Left cardiac atrium (tissue), 4 donors: ENCODE results near the gene XRN2. TPM values are rescaled to one million over a fixed set of nuclear protein-coding genes. Genes with fewer than 3 reads are reported as not detected.
"Not testable (repeated sequence)": the region's sequence is repeated elsewhere in the genome, so short reads cannot be mapped to it uniquely, and the experiment has no call there.

Experiments used
- ATAC-seq, 2 donors: fragments of 200-7000 bp; cut with Tn5 transposase; one replicate each; pipeline ENCODE4 v1.9.1; 2020; ENCODE audit warnings: mild to moderate bottlenecking in 2 of 2, moderate library complexity in 2 of 2
- DNase-seq: peaks from one replicate; pipeline ENCODE4 v3.0.0-alpha.2; 2020
- intact Hi-C, 2 donors: fragments of 100-400 bp; cut with DNase I; formaldehyde crosslinking; loops; one replicate each; pipeline versions ENCODE4 v1.14.1 to v1.15.1; 2022 to 2023
- total RNA-seq, 2 donors: library from RNA; stranded (reverse); fragmentation: NEBNext Ultra II Directional; extraction: Animal tissue kit (Norgen Biotek cat#: 25700); gene quantifications; one replicate each; pipeline ENCODE4 v1.2.1, GENCODE V29; 2021
- donor health status: DM: no; HTN: yes; CAD: no.
- donor health status: DM: no; HTN: yes; CAD: no; lungs with severe emphysema.
- donor health status: DM: yes; HTN: yes; CAD: no.
- donor health status: Dilated cardiomyopathy.

The XRN2 gene
- total RNA-seq, 2 donors from 2014 or later = 37.1 to 43.6 TPM

GRCh38 chr20:21340991-21341697 lies 38.0 kb downstream of the XRN2 start:
- intact Hi-C loops = no loop called here
- no peak for DNase-seq
- ATAC-seq = no peak

- ATAC-seq (no peak), DNase-seq (no peak)
- intact Hi-C loops = no loop called here
These were observed 39.7 kb downstream of the XRN2 start for GRCh38 chr20:21342656-21343345.

DNA sequence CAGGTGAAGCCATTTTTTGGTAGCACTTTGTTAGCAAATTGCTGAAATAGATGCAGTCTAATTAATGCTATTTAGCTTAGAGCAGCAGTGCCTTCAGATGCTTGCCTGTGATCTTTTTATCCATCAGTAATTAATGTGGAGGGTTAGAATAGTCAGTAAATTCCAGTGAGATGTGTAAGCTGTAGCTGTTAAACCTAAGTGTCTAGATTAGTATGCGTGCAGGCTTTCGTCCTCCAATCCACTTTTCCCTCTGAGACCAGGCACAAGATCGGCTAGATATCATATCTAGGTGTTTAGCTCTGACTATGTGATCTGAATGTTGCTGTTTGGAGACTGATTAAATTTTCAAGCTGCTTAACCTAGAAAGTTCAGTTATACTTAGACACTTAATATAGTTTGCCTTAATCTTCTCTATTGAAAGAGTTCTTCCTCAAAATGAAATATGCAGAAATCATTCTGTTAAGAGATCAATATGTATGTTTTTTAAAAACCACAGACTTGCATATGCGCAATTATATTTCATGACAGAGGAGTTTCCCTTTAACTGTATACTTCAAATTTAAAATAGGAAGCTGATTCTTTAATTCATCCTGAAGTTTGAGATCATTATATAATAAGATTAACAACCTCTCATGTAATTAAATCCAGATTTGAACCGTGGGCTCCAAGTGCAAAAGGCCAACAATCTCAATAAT lies 41.2 kb downstream of the XRN2 start:
- intact Hi-C loops = no loop called here
- DNase-seq = no peak
- ATAC-seq = no peak

- no peak for ATAC-seq
- intact Hi-C loops = no loop called here
These were observed 41.8 kb downstream of the XRN2 start for GRCh38 chr20:21344961-21345360.

DNA sequence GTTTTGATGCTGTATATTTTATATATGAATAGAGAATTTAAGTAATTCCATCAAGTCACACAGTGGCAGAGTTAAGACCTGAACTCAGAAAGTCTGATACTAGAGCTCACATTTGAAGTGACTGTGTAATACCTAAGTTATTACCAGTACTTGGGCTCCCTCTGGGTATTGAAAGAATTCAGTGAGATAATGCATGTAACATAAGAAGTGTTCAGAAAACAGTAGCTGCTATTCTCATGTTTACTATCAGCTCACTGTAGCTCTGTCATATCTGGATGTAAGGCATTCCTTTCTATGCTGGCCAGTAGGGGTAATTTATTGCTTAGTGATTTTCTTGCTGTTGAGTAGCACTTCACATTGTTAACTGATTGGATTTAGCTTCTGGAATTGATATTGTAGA lies 49.6 kb downstream of the XRN2 start:
- DNase-seq = no peak
- intact Hi-C loops = no loop called here
- no peak for ATAC-seq

More at GRCh38 chr20:21344961-21345360, 41.8 kb downstream of the XRN2 start:
- no peak for DNase-seq

GRCh38 chr20:21353236-21353635 lies 50.1 kb downstream of the XRN2 start:
- intact Hi-C loops = no loop called here
- no peak for DNase-seq
- ATAC-seq = peak in 1 of 2 donors; percentile 83

DNA sequence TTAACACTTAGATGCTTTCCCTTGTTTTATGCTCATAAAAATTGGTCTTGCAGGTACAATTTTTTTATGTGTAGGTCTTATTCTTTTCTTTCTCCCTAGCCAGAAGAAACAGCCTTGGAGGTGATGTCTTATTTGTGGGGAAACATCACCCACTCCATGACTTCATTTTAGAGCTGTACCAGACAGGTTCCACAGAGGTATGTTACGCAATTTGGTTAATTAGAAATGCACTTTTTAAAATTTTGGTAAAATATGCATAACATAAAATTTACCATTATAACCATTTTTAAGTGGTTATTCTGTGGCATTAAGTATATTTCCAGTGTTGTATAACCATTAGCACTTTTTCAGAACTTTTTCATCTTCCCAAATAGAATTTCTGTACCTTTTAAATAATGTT lies 52.9 kb downstream of the XRN2 start:
- intact Hi-C loops = no loop called here
- ATAC-seq = no peak

DNA sequence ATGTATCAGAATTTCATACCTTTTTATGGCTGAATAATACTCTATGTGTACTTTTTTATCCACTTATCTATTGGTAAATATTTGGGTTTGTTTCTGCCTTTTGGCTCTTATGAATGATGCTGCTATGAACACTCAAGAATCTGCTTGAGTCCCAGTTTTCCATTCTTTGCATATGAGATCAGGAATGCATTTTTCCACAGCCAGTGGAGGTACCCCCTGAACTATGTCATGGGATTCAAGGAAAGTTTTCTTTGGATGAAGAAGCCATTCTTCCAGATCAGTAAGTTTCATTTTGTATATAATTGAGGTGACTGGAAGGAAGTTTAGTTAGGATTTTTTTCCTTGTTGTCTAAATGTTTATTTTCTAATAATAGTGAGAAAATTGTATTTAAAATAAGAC lies 53.3 kb downstream of the XRN2 start:
- no peak for DNase-seq
- no peak for ATAC-seq
- intact Hi-C loops = no loop called here

More for the DNA sequence above, 52.9 kb downstream of the XRN2 start:
- no peak for DNase-seq

DNA sequence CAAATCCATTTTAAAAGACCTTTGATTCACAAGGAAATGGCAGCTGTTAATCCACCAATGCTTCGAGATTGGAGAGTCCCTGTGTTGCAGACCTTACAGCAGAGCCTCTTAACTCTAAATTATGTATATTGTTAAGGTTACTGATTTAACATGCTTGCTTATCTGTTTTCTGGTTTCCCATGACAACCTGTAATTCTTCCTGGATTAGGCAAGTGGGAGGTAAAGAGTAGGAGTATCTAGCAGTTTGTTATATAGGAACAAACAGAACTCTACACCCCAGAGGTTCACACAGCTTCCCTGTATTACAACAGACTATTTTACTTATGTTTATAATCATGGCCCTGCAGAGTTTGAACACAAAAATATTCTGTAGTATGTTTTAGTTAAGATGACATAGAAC lies 54.7 kb downstream of the XRN2 start:
- ATAC-seq = peak in 1 of 2 donors; percentile 56
- intact Hi-C loops = no loop called here
- DNase-seq = no peak

DNA sequence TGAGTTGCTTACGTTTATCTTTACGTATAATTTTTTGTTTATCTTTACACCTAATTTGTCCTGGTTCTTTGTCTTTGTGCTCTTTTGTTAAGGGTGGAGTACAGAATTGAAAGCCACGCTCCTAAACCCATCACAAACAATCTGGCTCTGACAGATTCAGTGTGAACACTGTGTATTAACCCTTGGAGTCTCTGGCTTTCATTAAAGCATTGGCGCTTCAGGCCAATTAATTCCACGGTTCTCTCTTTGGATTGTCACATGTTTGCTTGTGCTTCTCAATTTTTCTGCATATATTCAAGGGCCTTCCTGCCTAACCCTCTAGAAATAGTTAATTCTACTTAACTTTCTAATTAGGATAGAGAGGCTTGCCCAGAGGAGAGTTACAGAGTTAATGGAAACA lies 55.6 kb downstream of the XRN2 start:
- ATAC-seq = no peak
- no peak for DNase-seq
- intact Hi-C loops = no loop called here

DNA sequence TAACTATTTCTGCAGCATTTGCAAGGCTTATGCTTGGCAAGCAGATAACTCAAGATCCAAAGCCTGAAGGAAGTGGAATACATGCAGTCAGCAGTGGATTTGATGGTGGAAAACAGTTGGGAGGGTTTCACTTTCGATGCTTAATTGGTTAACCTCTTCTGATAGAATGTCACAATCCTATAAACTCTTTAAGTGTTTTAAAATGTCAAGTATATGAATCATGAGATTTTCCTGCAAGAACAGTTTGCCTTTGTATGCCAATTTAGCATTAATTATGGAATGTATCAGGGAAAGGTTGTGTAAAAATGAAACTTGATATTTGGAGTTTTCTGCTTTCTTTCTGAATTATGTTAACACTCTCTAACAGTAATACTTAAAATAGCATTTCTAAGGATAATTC lies 57.6 kb downstream of the XRN2 start:
- DNase-seq (no peak), ATAC-seq (no peak)
- intact Hi-C loops = no loop called here

DNA sequence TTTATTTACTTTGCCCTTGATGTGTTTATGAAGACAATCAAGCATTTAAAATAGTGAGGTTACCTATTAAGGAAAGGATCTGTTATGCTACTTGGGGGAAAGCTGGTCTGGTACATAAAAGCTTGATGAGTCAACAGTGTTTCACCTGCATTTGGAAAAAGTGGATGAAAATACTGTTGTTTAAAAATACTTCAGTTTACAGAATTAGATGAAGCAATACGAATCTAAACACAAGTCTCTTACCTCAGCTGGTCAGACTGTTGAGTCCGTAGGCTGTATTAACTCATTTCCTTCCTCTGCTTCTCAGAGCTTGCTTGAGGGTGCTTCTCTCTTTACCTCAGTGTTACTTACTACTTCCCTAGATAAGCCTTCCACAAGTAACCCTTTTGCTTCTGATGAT lies 58.1 kb downstream of the XRN2 start:
- DNase-seq (no peak), ATAC-seq (no peak)
- intact Hi-C loops = no loop called here

DNA sequence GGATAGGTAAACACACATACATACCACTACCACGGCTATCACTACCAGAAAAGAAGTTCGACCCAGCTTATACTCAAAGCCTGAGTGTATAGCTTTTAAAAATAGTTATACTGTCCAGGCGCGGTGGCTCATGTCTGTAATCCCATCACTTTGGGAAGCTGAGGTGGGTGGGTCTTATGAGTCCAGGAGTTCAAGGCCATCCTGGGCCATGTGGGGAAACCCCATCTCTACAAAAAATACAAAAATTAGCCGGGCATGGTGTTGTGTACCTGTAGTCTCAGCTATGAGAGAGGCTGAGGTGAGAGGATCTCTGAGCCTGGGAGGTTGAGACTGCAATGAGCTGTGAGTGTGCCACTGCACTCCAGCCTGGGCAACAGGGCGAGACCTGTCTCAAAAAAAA lies 61.3 kb downstream of the XRN2 start:
- ATAC-seq = no peak
- no peak for DNase-seq
- intact Hi-C loops = no loop called here

DNA sequence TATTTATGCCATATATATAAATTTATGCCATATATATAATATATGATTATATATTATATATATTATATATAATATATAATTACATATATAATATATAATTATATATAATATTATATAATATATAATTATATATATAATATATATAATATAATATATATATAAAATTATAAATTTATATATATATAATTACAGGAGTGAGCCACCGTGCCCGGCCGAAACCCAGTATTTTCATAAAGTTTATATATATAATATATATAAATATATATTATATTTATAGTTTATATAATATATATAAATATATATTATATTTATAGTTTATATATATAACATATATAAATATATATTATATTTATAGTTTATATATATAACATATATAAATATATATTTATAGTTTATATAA lies 62.6 kb downstream of the XRN2 start:
- no peak for DNase-seq
- no peak for ATAC-seq
- intact Hi-C loops = no loop called here

DNA sequence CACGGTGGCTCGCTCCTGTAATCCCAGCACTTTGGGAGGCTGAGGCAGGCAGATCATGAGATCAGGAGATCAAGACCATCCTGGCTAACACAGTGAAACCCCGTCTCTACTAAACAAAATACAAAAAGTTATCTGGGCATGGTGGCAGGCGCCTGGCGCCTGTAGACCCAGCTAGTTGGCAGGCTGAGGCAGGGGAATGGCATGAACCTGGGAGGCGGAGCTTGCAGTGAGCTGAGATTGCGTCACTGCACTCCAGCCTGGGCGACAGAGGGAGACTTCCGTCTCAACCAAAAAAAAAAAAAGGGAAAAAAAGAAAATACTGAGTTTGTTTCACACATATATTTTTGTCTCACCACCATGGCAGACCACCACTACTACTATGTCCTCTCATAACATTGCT lies 63.1 kb downstream of the XRN2 start:
- DNase-seq, ATAC-seq, intact Hi-C loops: not testable (repeated sequence)

GRCh38 chr20:21368791-21369190 lies 65.7 kb downstream of the XRN2 start:
- intact Hi-C loops = no loop called here
- ATAC-seq = no peak

GRCh38 chr20:21371193-21371592 lies 68.1 kb downstream of the XRN2 start:
- DNase-seq (no peak), ATAC-seq (no peak)
- intact Hi-C loops = loop anchor here in 1 of 2 donors (10.0 kb wide), 1 partner anchor 136 kb away; no protein-coding TSS in a partner anchor

More at GRCh38 chr20:21368791-21369190, 65.7 kb downstream of the XRN2 start:
- DNase-seq = no peak

GRCh38 chr20:21372016-21372415 lies 68.9 kb downstream of the XRN2 start:
- intact Hi-C loops = loop anchor here in 1 of 2 donors (10.0 kb wide), 1 partner anchor 137 kb away; no protein-coding TSS in a partner anchor

GRCh38 chr20:21373436-21373835 lies 70.3 kb downstream of the XRN2 start:
- ATAC-seq = no peak
- intact Hi-C loops = loop anchor here in 1 of 2 donors (10.0 kb wide), 1 partner anchor 139 kb away; no protein-coding TSS in a partner anchor
- DNase-seq = no peak

More at GRCh38 chr20:21372016-21372415, 68.9 kb downstream of the XRN2 start:
- ATAC-seq (no peak), DNase-seq (no peak)

DNA sequence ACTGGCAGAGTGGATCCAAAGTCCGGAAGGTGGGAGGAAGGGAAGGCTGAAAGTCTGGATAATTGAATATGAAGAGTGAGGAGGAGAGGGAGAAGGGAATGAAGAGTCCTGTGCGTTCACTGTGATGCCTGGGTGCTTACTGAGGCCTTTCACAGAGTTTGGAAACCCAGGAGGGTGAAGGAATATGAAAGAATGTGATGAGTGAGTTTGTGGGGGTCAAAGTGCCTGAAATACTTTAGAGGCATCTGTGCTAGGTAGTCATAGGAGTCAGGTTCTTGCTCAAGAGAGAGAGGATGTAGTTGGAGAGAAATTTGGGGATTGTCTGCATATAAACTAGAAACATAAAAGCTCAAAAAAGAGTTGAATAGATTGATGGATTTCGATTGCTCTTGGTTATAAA lies 73.5 kb downstream of the XRN2 start:
- no peak for DNase-seq
- intact Hi-C loops = loop anchor here in 1 of 2 donors (10.0 kb wide), 1 partner anchor 142 kb away; no protein-coding TSS in a partner anchor
- ATAC-seq = no peak
